Calu3 (cell line): ENCODE measurements around the gene IMP4. TPM values are rescaled to one million over a fixed set of nuclear protein-coding genes. Genes with fewer than 3 reads are reported as not detected.

Experiments used
- BruUV-seq: library from RNA; stranded (reverse); fragments of 400-500 nt; replicated peaks from 2 replicates; lab custom pipeline; 2021; lab: Mats Ljungman, UMichigan
- CTCF ChIA-PET: fragments of 300-600 bp; sonication (Branson Sonifier 250); formaldehyde crosslinking; loops from one replicate; lab custom pipeline; 2022; ENCODE audit warnings: antibody characterized with exemption; lab: Charles Lee
- DNase-seq: peaks from one replicate; pipeline ENCODE4 v3.0.0; 2022
- H3K27ac Mint-ChIP-seq: one replicate; pipeline ENCODE4 v1.8.0; 2022; ENCODE audit warnings: mixed read lengths; ENCODE audit not compliant: unreplicated experiment
- H3K27me3 Mint-ChIP-seq: one replicate; pipeline ENCODE4 v1.8.0; 2022; ENCODE audit warnings: mixed read lengths; ENCODE audit not compliant: unreplicated experiment
- H3K36me3 Mint-ChIP-seq: one replicate; pipeline ENCODE4 v1.8.0; 2022; ENCODE audit warnings: mild to moderate bottlenecking, moderate library complexity, mixed read lengths; ENCODE audit not compliant: insufficient read depth, unreplicated experiment
- H3K4me1 Mint-ChIP-seq: one replicate; pipeline ENCODE4 v1.8.0; 2022; ENCODE audit warnings: mild to moderate bottlenecking, low read depth, mixed read lengths; ENCODE audit not compliant: unreplicated experiment
- H3K4me3 Mint-ChIP-seq: one replicate; pipeline ENCODE4 v1.8.0; 2022; ENCODE audit warnings: mild to moderate bottlenecking, low read depth, moderate library complexity, mixed read lengths; ENCODE audit not compliant: unreplicated experiment
- H3K9me3 Mint-ChIP-seq: one replicate; pipeline ENCODE4 v1.8.0; 2022; ENCODE audit warnings: low read depth, mixed read lengths; ENCODE audit not compliant: unreplicated experiment
- intact Hi-C: fragments of 100-400 bp; cut with micrococcal nuclease; formaldehyde crosslinking; loops from one replicate; pipeline ENCODE4 v1.10.0; 2022; ENCODE audit not compliant: unreplicated experiment
- total RNA-seq: library from RNA; stranded (reverse); gene quantifications from 2 replicates; pipeline ENCODE4 v1.2.3, GENCODE V29; 2022
- TF ChIP-seq, protein P1 (sequence below): fragments of 200-600 bp; IDR thresholded peaks from one replicate; pipeline ENCODE4 v1.8.0; 2022; ENCODE audit warnings: antibody characterized with exemption; ENCODE audit not compliant: unreplicated experiment

Gene IMP4
- total RNA-seq, 1 experiment from 2014 or later, result 89.4 TPM

DNA sequence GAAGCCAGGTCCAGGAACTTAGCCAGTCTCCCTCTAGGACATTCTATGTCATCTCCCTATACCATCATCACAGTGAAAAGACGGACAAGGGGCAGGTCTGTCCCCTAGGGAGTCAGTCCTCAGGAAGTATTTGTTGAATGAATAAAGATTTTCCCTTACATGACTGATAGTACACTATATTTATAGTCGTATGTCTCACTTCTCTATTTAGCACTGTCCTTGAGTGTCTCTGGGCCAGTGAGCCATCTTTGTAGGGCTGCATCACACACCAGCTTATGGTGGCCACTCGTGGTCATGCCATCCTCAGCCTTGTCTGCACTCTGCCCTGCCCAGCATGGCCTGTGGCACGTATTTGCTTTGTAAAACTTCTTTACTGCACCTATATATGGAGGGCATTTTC is 38.9 kb downstream of the IMP4 start:
- Mint-ChIP-seq H3K36me3 (no peaks in the 10 kb centered on the region), H3K27ac (no peak overlapping the region), H3K4me1 (peaks cover 14% of the 10 kb centered on the region), H3K27me3 (no peaks in the 10 kb centered on the region), H3K9me3 (no peaks in the 10 kb centered on the region), H3K4me3 (no peak overlapping the region)
- intact Hi-C loops, result no loop called here
- TF ChIP-seq, protein P1, sequence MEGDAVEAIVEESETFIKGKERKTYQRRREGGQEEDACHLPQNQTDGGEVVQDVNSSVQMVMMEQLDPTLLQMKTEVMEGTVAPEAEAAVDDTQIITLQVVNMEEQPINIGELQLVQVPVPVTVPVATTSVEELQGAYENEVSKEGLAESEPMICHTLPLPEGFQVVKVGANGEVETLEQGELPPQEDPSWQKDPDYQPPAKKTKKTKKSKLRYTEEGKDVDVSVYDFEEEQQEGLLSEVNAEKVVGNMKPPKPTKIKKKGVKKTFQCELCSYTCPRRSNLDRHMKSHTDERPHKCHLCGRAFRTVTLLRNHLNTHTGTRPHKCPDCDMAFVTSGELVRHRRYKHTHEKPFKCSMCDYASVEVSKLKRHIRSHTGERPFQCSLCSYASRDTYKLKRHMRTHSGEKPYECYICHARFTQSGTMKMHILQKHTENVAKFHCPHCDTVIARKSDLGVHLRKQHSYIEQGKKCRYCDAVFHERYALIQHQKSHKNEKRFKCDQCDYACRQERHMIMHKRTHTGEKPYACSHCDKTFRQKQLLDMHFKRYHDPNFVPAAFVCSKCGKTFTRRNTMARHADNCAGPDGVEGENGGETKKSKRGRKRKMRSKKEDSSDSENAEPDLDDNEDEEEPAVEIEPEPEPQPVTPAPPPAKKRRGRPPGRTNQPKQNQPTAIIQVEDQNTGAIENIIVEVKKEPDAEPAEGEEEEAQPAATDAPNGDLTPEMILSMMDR, result no peak
- no peak for DNase-seq
- CTCF ChIA-PET, result no interaction called here
- no TSS peak for BruUV-seq

GRCh38 chr2:130382313-130382917 is 39.7 kb downstream of the IMP4 start:
- intact Hi-C loops, result no loop called here

GRCh38 chr2:130385709-130386108 is 43.0 kb downstream of the IMP4 start:
- no peak overlapping the region for H3K27ac Mint-ChIP-seq
- intact Hi-C loops, result no loop called here
- BruUV-seq, result no TSS peak
- H3K27me3 Mint-ChIP-seq, result no peaks in the 10 kb centered on the region
- H3K36me3 Mint-ChIP-seq, result peaks cover 6% of the 10 kb centered on the region
- no peak overlapping the region for H3K4me3 Mint-ChIP-seq
- no peaks in the 10 kb centered on the region for H3K4me1 Mint-ChIP-seq
- CTCF ChIA-PET, result no interaction called here
- H3K9me3 Mint-ChIP-seq, result no peaks in the 10 kb centered on the region
- DNase-seq, result no peak
- TF ChIP-seq, protein P1, result no peak

More at GRCh38 chr2:130382313-130382917, 39.7 kb downstream of the IMP4 start:
- BruUV-seq, result no TSS peak
- peaks cover 14% of the 10 kb centered on the region for H3K4me1 Mint-ChIP-seq
- CTCF ChIA-PET, result no interaction called here
- TF ChIP-seq, protein P1, result no peak
- H3K36me3 Mint-ChIP-seq, result no peaks in the 10 kb centered on the region
- no peak for DNase-seq
- H3K27me3 Mint-ChIP-seq, result no peaks in the 10 kb centered on the region
- no peak overlapping the region for H3K27ac Mint-ChIP-seq
- H3K9me3 Mint-ChIP-seq, result no peaks in the 10 kb centered on the region
- H3K4me3 Mint-ChIP-seq, result no peak overlapping the region

- Mint-ChIP-seq H3K27ac (no peak overlapping the region), H3K27me3 (no peaks in the 10 kb centered on the region), H3K9me3 (no peaks in the 10 kb centered on the region), H3K4me1 (no peaks in the 10 kb centered on the region), H3K36me3 (peaks cover 19% of the 10 kb centered on the region), H3K4me3 (no peak overlapping the region)
- intact Hi-C loops, result no loop called here
- TF ChIP-seq, protein P1, result no peak
- CTCF ChIA-PET, result no interaction called here
- DNase-seq, result no peak
- BruUV-seq, result no TSS peak
Measured at GRCh38 chr2:130387071-130387400, 44.3 kb downstream of the IMP4 start.
